ENCODE results near the gene DPF3.
"Not testable (repeated sequence)": the region's sequence is repeated elsewhere in the genome, so short reads cannot be mapped to it uniquely, and the experiment has no call there.

The DPF3 gene

DNA sequence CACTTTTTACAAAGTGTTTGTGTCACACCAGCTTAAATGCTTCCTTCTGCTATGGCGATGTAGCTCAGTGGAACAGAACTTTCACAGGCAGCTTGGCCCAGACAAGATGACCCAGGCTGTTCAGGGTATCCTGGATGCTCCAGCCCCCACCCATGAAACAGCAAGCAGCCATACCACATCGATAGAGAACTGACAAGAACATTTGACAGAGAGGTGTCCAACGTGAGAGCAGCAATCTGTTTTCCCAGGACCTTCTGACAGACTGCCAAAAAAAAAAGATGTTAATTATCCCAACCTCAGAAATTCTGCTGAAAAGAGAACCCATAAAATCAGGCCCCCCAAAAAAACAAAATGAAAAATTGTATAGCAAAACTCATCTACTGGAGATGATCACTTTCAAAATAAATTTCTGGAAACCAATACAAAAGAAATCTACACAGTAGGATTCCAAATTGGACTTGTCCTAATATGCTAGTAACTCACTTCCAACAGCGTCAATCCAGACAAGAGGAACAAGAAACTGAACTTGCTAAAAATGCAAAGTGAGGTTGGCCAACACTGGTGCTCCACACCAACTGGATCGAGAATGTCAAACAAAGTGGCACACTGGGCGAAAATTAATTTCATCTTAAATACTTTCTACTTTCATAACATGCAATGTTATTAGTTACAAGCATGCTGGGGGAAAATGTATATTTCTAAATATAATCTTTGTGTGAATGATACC, 118.8 kb downstream of the DPF3 start:
- DNase-seq (ENCODE audit: low spot score) = no peak

DNA sequence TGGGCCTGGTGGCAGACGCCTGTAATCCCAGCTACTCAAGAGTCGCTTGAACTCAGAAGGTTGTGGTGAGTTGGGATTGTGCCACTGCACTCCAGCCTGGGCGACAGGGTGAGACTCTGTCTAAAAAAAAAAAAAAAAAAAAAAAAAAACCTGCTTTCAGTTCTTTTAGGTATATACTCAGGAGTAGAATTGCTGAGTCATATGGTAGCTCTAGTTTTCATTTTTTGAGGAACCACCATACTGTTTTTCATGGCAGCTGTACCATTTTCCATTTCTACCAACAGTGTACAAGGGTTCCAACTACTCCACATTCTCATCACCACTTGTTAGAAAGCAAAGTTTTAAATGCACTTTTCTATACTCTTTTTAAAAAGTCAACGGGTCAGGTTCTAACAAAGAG, 119.8 kb downstream of the DPF3 start:
- DNase-seq (ENCODE audit: low spot score) = no peak

DNA sequence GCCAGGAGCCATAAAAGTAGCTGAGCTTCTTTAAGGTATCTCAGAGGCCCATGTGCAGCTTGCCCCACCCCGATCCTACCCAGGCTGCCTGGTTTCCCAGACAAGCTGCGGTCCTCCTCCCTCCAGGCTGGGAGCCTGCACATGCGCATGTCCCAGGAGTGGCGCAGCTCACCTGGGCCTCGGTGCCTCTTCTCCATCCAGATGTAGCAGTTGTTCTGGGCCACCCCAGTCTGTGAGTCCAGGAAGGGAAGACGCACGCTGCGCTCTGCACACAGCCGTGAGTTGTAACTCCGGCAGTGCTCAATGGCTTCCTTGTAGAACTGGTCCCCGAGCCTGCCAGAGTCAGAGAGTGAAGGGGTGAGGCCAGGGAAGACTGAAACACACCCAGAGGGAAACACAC, 122.3 kb downstream of the DPF3 start:
- DNase-seq (ENCODE audit: low spot score) = no peak

DNA sequence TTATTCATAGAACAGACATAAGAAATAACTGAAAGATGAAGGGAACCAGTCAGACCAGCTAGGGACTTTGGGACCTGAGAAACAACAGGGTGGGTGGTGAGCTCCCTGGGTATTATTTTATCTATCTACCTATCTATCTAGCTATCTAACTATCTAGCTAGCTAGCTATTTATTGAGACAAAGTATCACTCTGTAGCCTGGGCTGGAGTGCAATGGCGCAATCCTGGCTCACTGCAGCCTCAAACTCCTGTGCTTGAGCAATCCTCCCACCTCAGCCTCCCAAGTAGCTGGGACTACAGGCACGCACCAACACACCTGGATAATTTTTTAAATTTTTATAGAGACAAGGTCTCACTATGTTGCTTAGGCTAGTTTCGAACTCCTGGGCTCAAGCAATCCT, 127.6 kb downstream of the DPF3 start:
- DNase-seq (ENCODE audit: low spot score) = no peak

DNA sequence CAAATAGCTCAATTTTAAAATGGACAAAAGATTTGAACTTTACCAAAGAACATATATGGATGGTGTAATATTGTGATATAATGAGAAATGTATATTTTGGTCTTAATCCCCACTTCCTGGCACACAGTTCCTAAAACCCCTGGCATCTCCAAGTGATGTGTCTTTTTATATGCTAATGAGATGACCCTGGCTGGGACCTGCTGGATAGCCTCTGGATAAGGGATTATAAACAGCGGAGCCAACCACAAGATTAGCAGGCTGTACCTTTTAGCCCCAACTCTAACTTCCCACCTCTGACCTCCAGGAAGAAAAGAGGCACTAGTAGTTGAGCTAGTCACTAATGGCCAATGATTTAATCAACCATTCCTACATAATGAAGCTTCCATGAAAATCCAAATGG, 130.0 kb downstream of the DPF3 start:
- no peak for DNase-seq (ENCODE audit: low spot score)

DNA sequence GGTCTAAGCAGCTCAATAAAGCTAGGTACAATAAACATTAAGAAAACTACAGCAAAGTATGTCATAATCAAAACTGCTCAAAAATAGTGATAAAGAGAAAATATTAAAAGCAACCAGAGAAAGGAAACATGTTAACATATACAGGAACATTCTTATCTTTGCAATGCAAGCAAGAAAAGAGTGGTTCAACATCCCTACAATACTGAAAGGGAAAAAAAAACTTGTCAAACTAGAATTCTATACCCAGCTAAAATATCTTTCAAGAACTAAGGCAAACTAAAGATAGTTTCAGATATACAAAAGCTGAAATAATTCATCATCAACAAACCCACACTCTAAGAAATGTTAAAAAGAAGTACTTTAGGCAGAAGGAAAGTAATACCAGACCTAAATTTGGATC, 134.2 kb downstream of the DPF3 start:
- DNase-seq (ENCODE audit: low spot score) = no peak

DNA sequence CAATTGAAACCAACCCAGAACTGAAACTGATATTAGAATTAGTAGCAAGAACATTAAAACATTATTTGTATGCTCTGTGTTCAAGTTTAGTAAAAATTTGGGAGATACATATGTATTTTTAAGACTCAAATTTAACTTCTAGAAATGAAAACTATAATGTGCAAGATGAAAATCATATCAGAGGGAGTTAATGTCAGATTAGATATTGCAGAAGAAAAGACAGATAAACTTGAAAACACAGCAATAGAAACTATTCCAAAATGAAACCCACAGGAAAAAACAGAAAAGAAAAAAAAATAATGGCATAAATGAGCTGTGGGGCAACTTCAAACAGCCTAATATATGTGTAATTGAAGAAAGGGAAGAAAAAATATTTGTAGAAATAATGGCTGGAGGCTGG, 134.9 kb downstream of the DPF3 start:
- no peak for DNase-seq (ENCODE audit: low spot score)

DNA sequence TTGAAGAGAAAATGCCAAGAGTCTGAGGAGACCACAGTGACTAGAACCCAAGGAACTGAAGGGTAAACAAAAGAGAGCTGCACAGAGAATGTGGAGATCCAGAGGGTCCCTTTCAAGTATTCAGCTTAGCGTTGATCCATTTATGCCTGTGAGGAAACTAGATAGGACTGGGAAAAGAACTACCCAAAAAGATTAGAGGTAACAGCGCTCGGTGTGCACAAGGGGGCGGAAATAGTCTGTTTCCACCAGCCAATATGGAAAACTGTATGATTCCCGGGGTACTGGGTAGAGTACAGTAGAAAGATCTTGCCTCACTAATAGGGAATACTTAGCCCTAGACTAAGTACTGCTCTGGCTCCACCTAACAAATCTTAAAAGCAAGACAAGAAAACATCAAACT, 135.5 kb downstream of the DPF3 start:
- DNase-seq (ENCODE audit: low spot score) = no peak

DNA sequence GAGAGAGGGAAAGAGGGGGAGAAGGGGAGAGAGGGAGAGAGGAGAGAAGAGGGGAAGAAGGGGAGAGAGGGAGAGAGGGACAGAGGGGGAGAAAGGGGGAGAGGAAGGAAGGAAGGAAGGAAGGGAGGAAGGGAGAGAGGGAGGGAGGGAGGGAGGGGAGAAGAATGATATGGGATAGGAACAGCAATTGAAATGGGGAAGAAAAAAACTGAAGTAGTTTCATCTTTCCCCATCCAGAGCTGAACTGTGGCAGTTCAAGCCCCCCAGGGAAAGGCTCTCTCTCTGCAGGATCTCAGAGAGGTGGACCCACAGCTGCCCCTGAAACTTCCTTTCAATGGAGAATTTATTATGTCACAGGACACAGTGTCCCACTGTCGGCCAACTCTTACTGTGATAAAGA, 136.9 kb downstream of the DPF3 start:
- no peak for DNase-seq (ENCODE audit: low spot score)

DNA sequence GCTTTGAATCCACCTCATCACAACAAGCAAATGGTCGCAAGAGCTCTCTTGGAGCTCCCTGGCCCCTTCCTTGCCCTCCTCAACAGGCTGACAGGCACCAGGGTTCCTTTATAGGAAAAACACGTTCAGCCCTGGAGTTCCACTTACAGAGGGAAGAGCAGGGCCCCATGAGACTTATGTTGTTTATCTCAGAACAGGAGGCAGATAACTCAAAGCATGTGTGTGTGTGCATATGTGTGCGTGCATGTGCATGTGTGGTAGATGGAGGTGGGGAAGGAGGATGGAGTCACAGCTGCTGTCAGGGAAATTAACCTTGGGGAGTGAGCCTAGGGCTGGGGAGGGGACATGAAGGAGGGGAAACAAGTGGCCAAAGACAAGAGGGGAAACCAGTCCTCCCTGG, 138.1 kb downstream of the DPF3 start:
- no peak for DNase-seq (ENCODE audit: low spot score)

DNA sequence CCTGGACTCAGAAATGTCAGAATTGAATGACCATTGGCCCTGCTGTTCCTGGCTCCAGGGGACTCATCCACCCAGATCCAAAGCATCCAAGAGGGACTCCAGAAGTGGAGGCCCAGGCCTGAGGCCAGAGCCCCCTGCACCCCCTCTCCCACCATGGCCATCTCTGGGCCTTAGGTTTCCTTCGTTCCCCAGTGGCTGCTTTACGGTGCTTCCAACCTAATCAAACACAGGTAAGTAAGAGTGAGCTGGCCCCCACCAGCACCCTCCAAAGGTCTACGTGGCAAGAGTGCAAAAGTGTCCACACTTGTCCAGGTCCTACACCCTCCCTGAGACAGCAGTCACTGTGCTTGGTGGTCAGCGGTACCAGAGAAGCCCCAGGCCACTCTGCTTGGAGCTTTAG, 139.0 kb downstream of the DPF3 start:
- no peak for DNase-seq (ENCODE audit: low spot score)

DNA sequence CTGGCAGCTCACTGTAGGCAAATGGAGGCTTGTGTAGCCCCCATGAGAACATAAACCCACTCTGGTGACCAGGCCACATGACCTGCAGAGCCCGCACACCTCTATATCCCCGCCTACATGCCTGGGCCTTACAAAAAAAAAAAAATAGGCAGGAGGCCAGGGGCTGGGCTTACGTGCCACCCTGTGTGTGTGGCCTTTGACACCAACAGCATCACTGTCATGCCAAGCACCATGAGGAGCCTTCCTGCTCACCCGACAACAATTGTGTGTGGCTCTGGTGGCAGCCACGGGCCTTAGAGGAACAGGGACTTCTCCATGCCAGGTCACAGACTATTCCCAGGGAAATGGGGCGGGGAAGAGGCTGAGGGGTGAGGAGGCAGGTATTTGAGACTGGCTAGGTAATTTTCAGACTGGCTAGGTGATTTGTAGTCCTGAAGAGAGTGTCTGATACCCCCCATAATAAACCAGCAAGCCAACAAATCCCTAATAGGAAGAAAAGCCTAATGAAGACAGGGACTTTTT, 140.0 kb downstream of the DPF3 start:
- DNase-seq (ENCODE audit: low spot score) = no peak

DNA sequence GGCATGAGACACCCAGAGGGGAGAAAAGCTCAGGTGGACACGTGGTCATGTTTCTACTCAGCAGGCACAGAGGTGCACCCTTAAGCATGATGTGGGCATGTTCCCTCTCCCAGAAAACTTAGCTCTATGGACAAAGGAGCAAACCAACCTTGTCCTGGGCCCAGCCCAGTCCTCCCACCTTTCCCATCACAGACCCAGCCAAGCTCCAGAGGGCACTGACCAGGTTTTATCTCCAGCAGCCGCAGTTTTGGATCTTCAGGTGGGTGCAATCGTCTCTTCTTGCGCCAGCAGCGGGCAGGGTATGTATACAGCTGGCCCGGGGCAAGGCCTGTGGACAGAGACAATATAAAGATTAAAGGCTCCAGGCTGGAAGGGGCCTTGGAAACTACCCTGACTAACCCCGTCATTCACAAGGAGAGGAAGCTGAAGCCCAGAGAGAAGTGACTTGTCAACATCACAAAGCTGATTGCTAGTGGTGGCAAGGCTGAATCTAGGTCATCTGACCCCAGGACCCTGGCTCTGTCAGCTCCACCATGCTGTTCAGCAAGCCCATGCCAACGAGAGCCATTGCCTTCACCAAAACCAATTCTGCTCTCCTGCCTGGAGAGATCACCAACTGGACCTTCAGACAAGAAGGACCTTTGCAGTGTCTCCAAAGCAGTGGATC, 140.7 kb downstream of the DPF3 start:
- no peak for DNase-seq (ENCODE audit: low spot score)

DNA sequence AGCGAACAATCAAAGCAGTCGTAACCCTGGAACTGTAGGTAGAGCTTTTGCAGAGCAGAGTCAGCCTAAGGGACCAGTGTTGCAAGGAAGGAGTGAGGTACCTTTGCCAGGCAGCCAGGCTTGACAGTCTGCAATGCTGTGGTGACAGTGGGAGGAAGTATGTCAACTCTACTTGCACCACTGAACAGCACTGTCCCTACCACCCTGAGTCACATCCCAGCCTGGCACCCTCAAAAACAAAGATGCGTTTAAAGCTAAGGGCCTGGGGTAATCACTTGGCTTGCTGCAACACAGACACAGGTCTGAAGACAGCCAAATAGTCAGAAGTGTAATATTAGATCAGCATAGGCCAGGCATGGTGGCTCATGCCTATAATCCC, 141.9 kb downstream of the DPF3 start:
- DNase-seq (ENCODE audit: low spot score) = no peak

DNA sequence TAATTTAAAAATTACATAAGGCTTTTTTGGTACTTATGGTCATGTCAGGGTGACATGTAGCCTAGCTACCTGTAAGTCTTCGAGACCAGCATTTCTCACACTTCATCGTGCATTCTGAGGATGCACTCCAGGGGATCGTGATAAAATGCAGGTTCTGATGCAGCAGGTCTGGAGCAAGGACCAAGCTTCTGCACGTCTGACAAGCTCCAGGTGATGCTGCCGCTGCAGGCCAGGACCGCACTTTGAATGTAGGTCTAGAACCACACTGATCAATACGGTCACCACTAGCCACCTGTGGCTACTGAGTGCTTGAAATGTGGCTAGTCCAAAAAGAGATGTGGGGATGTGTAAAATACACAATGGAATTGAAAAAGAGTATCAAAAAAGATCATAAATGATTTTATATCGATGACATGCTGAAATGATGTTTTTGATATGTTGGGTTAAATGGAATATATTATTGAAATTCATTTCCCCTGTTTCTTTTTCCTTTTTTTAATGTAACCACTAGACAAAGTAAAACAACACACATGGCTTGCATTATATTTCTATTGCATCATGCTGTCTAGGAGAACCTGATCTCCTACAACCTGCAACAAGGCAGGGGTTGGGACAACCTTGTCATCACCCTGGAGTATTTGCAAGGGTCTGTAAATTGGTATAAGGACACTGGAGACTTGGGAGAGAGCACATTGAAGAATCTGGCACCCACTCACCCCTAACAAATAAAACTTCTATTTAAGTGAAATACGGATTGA, 142.4 kb downstream of the DPF3 start:
- no peak for DNase-seq (ENCODE audit: low spot score)

DNA sequence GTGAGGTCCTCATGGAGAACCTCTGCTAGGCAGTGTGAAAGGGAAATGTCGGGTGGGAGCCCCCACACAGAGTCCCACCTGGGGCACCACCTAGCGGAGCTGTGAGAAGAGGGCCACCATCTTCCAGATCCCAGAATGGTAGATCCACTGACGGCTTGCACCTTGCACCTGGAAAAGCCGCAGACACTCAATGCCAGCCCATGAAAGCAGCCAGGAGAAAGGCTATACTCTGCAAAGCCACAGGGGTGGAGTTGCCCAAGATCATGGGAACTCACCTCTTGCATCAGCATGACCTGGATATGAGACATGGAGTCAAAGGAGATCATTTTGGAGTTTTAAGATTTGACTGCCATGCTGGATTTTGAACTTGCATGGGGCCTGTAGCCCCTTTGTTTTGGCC, 145.0 kb downstream of the DPF3 start:
- DNase-seq (ENCODE audit: low spot score) = not testable (repeated sequence)

DNA sequence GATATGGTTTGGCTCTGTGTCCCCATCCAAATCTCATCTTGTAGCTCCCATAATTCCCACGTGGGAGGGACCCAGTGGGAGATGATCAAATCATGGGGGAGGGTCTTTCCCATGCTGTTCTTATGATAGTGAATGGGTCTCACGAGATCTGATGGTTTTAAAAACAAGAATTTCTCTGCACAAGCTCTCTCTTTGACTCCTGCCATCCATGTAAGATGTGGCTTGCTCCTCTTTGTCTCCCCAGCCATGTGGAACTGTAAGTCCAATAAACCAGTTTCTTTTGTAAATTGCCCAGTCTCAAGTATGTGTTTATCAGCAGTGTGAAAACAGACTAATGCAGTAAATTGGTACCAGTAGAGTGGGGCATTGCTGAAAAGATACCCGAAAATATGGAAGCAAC, 146.2 kb downstream of the DPF3 start:
- DNase-seq (ENCODE audit: low spot score) = no peak

DNA sequence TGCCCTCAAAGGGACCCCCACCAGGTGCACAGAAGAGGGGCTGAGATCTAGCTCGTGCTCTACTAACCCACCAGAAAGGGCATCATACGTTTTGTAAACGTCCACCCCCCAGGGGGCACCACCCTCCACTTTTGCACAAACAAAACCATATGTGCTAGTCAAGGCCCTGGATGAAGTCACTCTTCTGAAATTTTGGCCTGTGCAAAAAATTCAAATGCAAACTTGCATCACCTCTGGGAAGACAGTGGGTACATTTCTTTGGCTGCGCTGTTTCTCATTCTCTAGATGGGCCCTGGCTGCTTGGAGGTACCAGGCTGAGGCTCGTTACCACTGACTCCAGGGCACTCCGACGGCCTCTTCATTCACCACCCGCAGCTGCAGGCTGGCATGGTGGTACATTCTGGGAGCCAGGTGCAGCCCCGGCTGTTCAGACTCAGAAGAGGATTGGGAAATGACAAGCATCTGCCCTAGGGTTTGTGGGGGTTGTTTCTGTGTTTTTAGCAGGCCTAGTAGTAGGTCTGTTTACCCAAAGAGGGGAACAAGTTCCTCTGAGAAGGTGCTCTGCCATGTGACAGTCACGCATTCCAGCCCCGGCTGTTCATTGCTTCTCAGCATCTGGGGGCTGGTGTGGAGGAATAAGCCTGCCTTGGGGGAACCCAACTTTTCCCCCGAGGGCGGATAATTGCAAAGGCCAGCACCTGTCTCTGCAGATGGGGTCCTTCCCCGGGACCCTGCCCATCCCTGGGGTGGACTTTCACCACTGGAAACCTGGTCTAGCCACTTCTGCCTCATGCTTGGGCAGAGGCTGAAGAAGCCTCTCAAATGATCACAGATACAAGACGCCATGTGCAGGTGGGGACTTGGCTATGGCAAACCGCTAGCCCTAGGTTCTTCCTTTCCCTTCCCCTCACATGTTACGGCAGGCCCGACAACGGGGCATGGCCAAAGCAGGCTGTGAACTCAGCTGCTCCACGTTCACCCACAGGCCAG, 147.6 kb downstream of the DPF3 start:
- peak; percentile 60 for DNase-seq (ENCODE audit: low spot score)

DNA sequence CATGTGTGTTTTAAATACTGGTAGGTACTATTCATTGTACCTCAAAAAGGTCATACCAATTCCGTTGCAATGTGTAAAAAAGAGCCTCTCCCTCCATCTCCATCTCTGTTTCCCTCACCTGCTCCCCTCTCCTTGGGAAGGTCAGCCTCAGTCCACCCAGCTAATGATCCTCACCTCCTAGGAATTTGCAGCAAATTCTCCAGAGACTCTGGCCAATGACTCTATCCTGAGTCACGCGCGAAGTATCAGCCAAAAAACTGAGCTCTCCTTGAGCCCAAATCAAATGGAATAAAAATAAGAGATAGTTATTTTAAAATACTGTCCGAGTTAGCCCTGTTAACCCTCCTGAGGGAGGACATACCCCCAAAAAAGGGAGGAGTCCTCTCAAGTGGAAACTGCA, 148.4 kb downstream of the DPF3 start:
- peak; percentile 85 for DNase-seq (ENCODE audit: low spot score)

DNA sequence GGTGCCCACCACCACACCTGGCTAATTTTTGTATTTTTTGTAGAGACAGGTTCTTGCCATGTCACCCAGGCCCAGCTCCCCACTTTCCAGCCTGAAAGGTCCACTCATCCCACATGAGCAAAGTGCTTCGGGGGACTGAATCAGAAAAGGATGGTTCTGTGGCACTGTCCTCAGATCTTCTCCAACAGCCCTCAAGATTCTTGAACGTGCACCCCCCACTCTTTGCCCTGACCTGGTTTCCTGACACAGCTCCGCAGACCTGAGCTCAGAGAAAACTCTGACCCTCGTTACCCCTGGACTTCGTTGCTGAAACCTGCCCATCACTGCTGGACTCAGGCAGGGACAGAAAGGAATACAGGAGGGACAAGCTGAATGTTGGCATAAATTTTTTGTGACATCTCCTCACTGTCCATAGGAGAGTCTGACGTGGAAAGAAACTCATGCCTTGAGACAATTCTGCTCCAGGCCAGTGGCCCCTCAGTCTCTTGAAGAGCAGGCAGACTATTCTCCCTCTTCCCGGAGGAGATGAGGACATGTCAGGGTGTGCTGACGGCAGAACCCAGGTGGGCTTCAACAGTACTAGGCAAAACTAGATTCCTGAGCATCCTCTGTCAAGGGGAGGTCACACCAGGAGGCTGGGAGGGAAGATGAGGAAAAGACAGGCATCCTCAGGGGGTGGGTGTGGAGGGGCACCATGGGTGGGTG, 149.3 kb downstream of the DPF3 start:
- no peak for DNase-seq (ENCODE audit: low spot score)

DNA sequence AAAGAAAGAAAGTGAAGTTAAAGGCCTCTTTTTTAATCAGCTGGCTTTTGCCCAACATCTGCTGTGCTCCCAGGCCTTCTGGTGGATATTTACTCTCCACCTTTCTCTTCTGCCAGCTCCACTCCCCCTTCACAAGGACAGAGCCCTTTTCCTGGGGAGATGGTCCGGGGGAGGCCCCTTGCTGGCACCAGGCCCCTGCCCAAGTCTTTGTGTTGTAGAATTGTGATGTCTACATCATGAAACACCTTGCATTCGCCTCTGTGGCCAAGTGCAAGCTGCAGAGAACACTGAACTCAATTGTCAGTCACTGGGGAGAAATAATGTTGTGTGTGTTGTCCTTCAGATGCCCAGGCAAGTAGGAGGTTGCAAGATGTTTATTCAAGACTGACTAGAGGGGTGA, 150.3 kb downstream of the DPF3 start:
- no peak for DNase-seq (ENCODE audit: low spot score)
